Natural killer cell (primary cell): ENCODE data around the gene PRKG1. TPM values are rescaled to one million over a fixed set of nuclear protein-coding genes. Genes with fewer than 3 reads are reported as not detected.

Experiments
- ATAC-seq, 3 donors: fragments of 150-1000 bp in 2 of 3; fragments of 200-7000 bp in 1 of 3; cut with Tn5 transposase; 1 replicate in 1 of 3; 2 replicates in 2 of 3; pipeline ENCODE4 v1.10.0; 2021; ENCODE audit warnings: mild to moderate bottlenecking in 2 of 3, moderate library complexity in 2 of 3
- DNase-seq, 2 donors: peaks; one replicate each; pipeline versions ENCODE4 v3.0.0 to v3.0.0-alpha.2; 2013 to 2021; ENCODE audit warnings: mixed read lengths in 1 of 2
- H3K27ac ChIP-seq: one replicate; pipeline ENCODE4 v1.5.1; 2013; ENCODE audit warnings: mild to moderate bottlenecking, low read length
- H3K27me3 ChIP-seq: one replicate; pipeline ENCODE4 v1.6.1; 2013; ENCODE audit warnings: low read length; ENCODE audit not compliant: control insufficient read depth, insufficient read depth
- H3K36me3 ChIP-seq: one replicate; pipeline ENCODE4 v1.6.1; 2013; ENCODE audit warnings: low read length; ENCODE audit not compliant: control insufficient read depth, insufficient read depth
- H3K4me1 ChIP-seq: one replicate; pipeline ENCODE4 v1.6.1; 2013; ENCODE audit warnings: low read length; ENCODE audit not compliant: control insufficient read depth, insufficient read depth
- H3K4me3 ChIP-seq: one replicate; pipeline ENCODE4 v1.5.1; 2013; ENCODE audit warnings: low read length
- H3K9me3 ChIP-seq: one replicate; pipeline ENCODE4 v1.6.1; 2013; ENCODE audit warnings: low read length; ENCODE audit not compliant: control insufficient read depth, insufficient read depth
- H3K27ac Mint-ChIP-seq, 2 donors: one replicate each; pipeline ENCODE4 v1.8.0; 2022; ENCODE audit warnings: mild to moderate bottlenecking in 2 of 2, mixed read lengths in 2 of 2, moderate library complexity in 1 of 2
- H3K27me3 Mint-ChIP-seq, 2 donors: one replicate each; pipeline ENCODE4 v1.8.0; 2022; ENCODE audit warnings: low read depth in 2 of 2, mixed read lengths in 2 of 2
- H3K36me3 Mint-ChIP-seq: one replicate; pipeline ENCODE4 v1.8.0; 2022; ENCODE audit warnings: mixed read lengths
- H3K4me1 Mint-ChIP-seq, 2 donors: one replicate each; pipeline ENCODE4 v1.8.0; 2022; ENCODE audit warnings: mixed read lengths in 2 of 2
- H3K4me3 Mint-ChIP-seq: one replicate; pipeline ENCODE4 v1.8.0; 2022; ENCODE audit warnings: mild to moderate bottlenecking, moderate library complexity, mixed read lengths
- H3K9me3 Mint-ChIP-seq, 2 donors: one replicate each; pipeline ENCODE4 v1.8.0; 2022; ENCODE audit warnings: mixed read lengths in 2 of 2
- CTCF ChIP-seq: fragments of 200-600 bp; IDR thresholded peaks from one replicate; pipeline ENCODE4 v1.8.0; 2022; ENCODE audit warnings: antibody characterized with exemption
- WGBS: methylation state at CpG from one replicate; pipeline ENCODE4 v1.1.7; 2013; ENCODE audit warnings: missing lambda C conversion rate; ENCODE audit not compliant: insufficient coverage; 5-methylcytosine and 5-hydroxymethylcytosine counted together
- intact Hi-C: fragments of 100-400 bp; cut with micrococcal nuclease; formaldehyde crosslinking; loops from one replicate; pipeline ENCODE4 v1.14.2; 2022
- total RNA-seq, 4 donors: library from RNA; stranded (reverse); fragments of 120-200 nt in 1 of 4; gene quantifications; one replicate each; pipeline versions ENCODE4 v1.2.3 to v1.2.4, GENCODE V29; 2013 to 2022

Gene PRKG1
- total RNA-seq, 3 donors from 2014 or later (not counting 1 experiment from before 2014, with no cell fraction given) = 0.23 to 0.41 (median 0.35) TPM

DNA sequence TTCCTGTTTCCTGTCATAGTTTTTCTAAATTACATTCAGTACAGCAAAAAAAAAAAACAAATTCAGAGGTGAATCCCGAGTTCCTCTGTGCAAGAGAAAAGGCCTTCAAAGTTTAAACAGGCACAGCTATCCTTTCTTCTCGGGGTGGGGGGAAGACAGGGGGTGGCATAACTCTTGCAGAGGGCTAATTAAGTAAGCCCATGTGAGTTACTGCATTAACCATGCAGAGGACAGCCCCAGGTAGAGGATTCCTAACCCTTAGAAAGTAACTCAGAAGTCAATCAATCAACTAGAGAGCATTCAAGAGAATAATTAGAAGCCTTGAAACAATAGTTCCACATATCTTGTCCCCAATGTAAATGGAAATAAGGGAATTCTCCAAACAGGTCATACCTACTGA is 454.2 kb downstream of the PRKG1 start:
- 4% methylated on average over 2 of the region's 2 CpGs for WGBS
- Histone ChIP-seq H3K27ac (no peak overlapping the region), H3K27me3 (no peaks in the 10 kb centered on the region), H3K36me3 (no peaks in the 10 kb centered on the region), H3K9me3 (no peaks in the 10 kb centered on the region), H3K4me1 (no peaks in the 10 kb centered on the region), H3K4me3 (no peak overlapping the region)
- Mint-ChIP-seq H3K9me3 (peaks cover 3 to 4% of the 10 kb centered on the region in 2 donors), H3K27ac (no peak overlapping the region), H3K4me3 (no peak overlapping the region), H3K4me1 (no peaks in the 10 kb centered on the region), H3K36me3 (no peaks in the 10 kb centered on the region), H3K27me3 (no peaks in the 10 kb centered on the region)
- intact Hi-C loops = no loop called here
- no peak for ATAC-seq
- TF ChIP-seq CTCF = no peak
- DNase-seq = no peak

DNA sequence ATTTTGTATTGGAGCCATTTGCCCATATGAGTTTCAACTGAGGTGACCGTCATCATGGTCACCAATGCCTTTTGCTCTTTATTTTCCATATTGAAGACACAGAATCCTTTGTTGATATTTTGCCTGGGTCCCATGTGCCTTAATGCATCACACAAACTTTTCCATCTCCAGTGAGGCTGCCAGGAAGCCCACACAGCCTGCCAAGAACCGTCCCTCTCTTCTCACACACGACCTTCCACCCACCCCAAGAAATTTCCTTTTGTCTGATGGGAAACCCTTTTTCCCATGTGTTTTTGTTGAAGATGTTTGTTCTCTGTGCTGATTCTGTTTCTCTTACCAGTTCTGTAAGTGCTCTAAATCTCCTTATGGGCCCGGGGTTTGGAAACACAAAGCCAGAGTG is 456.3 kb downstream of the PRKG1 start:
- Mint-ChIP-seq H3K4me1 (no peaks in the 10 kb centered on the region), H3K9me3 (no peaks in the 10 kb centered on the region), H3K4me3 (no peak overlapping the region), H3K36me3 (no peaks in the 10 kb centered on the region), H3K27me3 (no peaks in the 10 kb centered on the region), H3K27ac (no peak overlapping the region)
- no peaks in the 10 kb centered on the region for H3K9me3 ChIP-seq
- no peak overlapping the region for H3K27ac ChIP-seq
- 70% methylated on average over 2 of the region's 4 CpGs for WGBS
- no peak overlapping the region for H3K4me3 ChIP-seq
- no peak for TF ChIP-seq CTCF
- intact Hi-C loops = no loop called here
- DNase-seq = no peak
- no peak for ATAC-seq
- no peaks in the 10 kb centered on the region for H3K36me3 ChIP-seq
- no peaks in the 10 kb centered on the region for H3K27me3 ChIP-seq
- H3K4me1 ChIP-seq = no peaks in the 10 kb centered on the region

DNA sequence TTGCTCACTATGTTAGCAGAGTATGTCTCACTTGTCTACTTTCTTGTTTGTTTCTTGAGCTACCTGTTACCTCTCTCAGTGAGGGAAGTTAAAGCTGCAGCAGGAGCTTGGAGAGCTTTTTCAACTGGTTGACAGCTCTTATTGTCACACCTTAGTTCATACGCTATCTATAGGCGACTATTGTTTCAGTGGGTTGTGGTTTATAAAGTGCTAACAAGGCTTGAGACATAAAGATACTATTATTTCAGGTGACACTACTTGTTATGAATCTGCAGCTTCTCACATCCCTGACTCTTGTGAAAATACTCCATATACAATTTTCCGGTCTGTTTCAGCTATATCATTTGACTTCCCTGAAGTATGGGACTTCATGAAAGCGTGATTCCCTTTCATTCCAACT is 457.8 kb downstream of the PRKG1 start:
- intact Hi-C loops = no loop called here
- no peaks in the 10 kb centered on the region for H3K27me3 Mint-ChIP-seq
- Histone ChIP-seq H3K27me3 (no peaks in the 10 kb centered on the region), H3K36me3 (no peaks in the 10 kb centered on the region), H3K9me3 (no peaks in the 10 kb centered on the region), H3K4me3 (no peak overlapping the region), H3K27ac (no peak overlapping the region), H3K4me1 (no peaks in the 10 kb centered on the region)
- DNase-seq (no peak), ATAC-seq (no peak)
- no peaks in the 10 kb centered on the region for H3K9me3 Mint-ChIP-seq
- WGBS = 83% methylated on average over 2 of the region's 4 CpGs
- H3K4me1 Mint-ChIP-seq = no peaks in the 10 kb centered on the region
- no peak for TF ChIP-seq CTCF
- no peak overlapping the region for H3K4me3 Mint-ChIP-seq
- H3K36me3 Mint-ChIP-seq = no peaks in the 10 kb centered on the region
- H3K27ac Mint-ChIP-seq = no peak overlapping the region

DNA sequence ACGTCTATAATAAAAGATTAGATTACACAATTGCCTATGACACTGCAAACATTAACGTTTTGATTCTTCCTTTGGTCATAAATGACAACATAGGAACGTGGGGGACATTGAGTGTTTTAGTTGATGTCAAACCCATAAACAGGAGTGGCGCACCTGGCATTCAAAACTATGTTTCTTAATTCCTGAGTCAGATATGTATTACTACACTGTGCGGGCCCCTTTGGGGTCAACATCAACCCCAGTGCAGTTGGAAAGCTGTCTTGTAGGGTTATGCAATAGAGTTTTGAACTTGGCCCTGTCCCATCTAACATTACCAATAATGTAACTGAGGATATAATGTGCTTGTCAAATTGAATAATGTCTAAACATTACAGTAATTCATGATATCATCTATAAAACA is 468.6 kb downstream of the PRKG1 start:
- no peak for TF ChIP-seq CTCF

More for the DNA sequence above, 468.6 kb downstream of the PRKG1 start:
- no peaks in the 10 kb centered on the region for H3K27me3 ChIP-seq
- Mint-ChIP-seq H3K27me3 (no peaks in the 10 kb centered on the region), H3K27ac (no peak overlapping the region), H3K4me1 (no peaks in the 10 kb centered on the region), H3K4me3 (no peak overlapping the region), H3K36me3 (no peaks in the 10 kb centered on the region), H3K9me3 (peaks cover 0 to 4% of the 10 kb centered on the region in 2 donors)
- no peaks in the 10 kb centered on the region for H3K36me3 ChIP-seq
- no peaks in the 10 kb centered on the region for H3K4me1 ChIP-seq
- H3K4me3 ChIP-seq = no peak overlapping the region
- no peaks in the 10 kb centered on the region for H3K9me3 ChIP-seq
- ATAC-seq = no peak
- no peak overlapping the region for H3K27ac ChIP-seq
- DNase-seq = no peak
- WGBS = 73% methylated on average over 4 of the region's 5 CpGs
- intact Hi-C loops = no loop called here
